SK-N-SH (cell line): ENCODE data around the gene CELF4.

Experiments
- CTCF ChIP-seq: fragments of 200-600 bp; sonication (generic); IDR thresholded peaks from 2 replicates; pipeline ENCODE4 v1.6.1; 2017; ENCODE audit warnings: antibody characterized with exemption, mild to moderate bottlenecking, moderate library complexity
- USF2 ChIP-seq: fragments of 150-350 bp; IDR thresholded peaks from 2 replicates; pipeline ENCODE4 v1.6.1; 2017; ENCODE audit warnings: antibody characterized with exemption, low read length, low read depth, borderline replicate concordance
- YY1 ChIP-seq: IDR thresholded peaks from 2 replicates; pipeline ENCODE4 v1.4.0; 2012; ENCODE audit warnings: low read depth, mild to moderate bottlenecking

GRCh38 chr18:37457753-37458152 lies 107.8 kb downstream of the CELF4 start:
- no peak for TF ChIP-seq CTCF
- no peak for TF ChIP-seq USF2
- no peak for TF ChIP-seq YY1
